ENCODE results near the gene KRTAP4-7.
"Not testable (repeated sequence)": the region's sequence is repeated elsewhere in the genome, so short reads cannot be mapped to it uniquely, and the experiment has no call there.

The KRTAP4-7 gene

GRCh38 chr17:41084100-41084856 lies at the start of gene KRTAP4-7:
Gene KRTAP4-7, plus strand, starts transcription at chr17:41084150. Its CDS starts 57 bp downstream, at chr17:41084207.
- not testable (repeated sequence) for H3K4me3 ChIP-seq (ENCODE audit: low read depth, low read length)

- H3K4me3 ChIP-seq (ENCODE audit: low read depth, low read length) = not testable (repeated sequence)
These were observed 49.5 kb upstream of the KRTAP4-7 start, which contains the start of gene KRTAP1-3 for GRCh38 chr17:41034346-41034935. Gene KRTAP1-3, minus strand, starts transcription at chr17:41034874. Its CDS starts 53 bp downstream, at chr17:41034821.

- no peak overlapping the region for H3K4me3 ChIP-seq (ENCODE audit: low read depth, low read length)
These were observed 46.0 kb upstream of the KRTAP4-7 start for GRCh38 chr17:41037853-41038350.

- not testable (repeated sequence) for H3K4me3 ChIP-seq (ENCODE audit: low read depth, low read length)
These were observed 43.0 kb upstream of the KRTAP4-7 start, which contains the start of gene KRTAP1-1 for GRCh38 chr17:41040783-41041571. Gene KRTAP1-1, minus strand, starts transcription at chr17:41041450. Its CDS starts 53 bp downstream, at chr17:41041397.

- no peak overlapping the region for H3K4me3 ChIP-seq (ENCODE audit: low read depth, low read length)
These were observed 41.0 kb upstream of the KRTAP4-7 start for GRCh38 chr17:41042953-41043352.

GRCh38 chr17:41046735-41047465 lies 37.0 kb upstream of the KRTAP4-7 start, which contains the start of gene KRTAP2-1:
Gene KRTAP2-1, minus strand, starts transcription at chr17:41047316. Its CDS starts 49 bp downstream, at chr17:41047267.
- not testable (repeated sequence) for H3K4me3 ChIP-seq (ENCODE audit: low read depth, low read length)

GRCh38 chr17:41048441-41048840 lies 35.5 kb upstream of the KRTAP4-7 start:
- H3K4me3 ChIP-seq (ENCODE audit: low read depth, low read length) = no peak overlapping the region

GRCh38 chr17:41049110-41049509 lies 34.8 kb upstream of the KRTAP4-7 start:
- no peak overlapping the region for H3K4me3 ChIP-seq (ENCODE audit: low read depth, low read length)

- no peak overlapping the region for H3K4me3 ChIP-seq (ENCODE audit: low read depth, low read length)
These were observed 31.4 kb upstream of the KRTAP4-7 start for GRCh38 chr17:41052566-41052965.

- H3K4me3 ChIP-seq (ENCODE audit: low read depth, low read length) = no peak overlapping the region
These were observed 29.9 kb upstream of the KRTAP4-7 start for GRCh38 chr17:41054025-41054424.

GRCh38 chr17:41054556-41054955 lies 29.4 kb upstream of the KRTAP4-7 start:
- not testable (repeated sequence) for H3K4me3 ChIP-seq (ENCODE audit: low read depth, low read length)

GRCh38 chr17:41055130-41055529 lies 28.8 kb upstream of the KRTAP4-7 start, which contains the start of gene KRTAP2-2:
Gene KRTAP2-2, minus strand, starts transcription at chr17:41055230. Its CDS starts 19 bp downstream, at chr17:41055211.
- H3K4me3 ChIP-seq (ENCODE audit: low read depth, low read length) = not testable (repeated sequence)

- no peak overlapping the region for H3K4me3 ChIP-seq (ENCODE audit: low read depth, low read length)
These were observed 26.4 kb upstream of the KRTAP4-7 start for GRCh38 chr17:41057547-41057946.

- H3K4me3 ChIP-seq (ENCODE audit: low read depth, low read length) = no peak overlapping the region
These were observed 25.2 kb upstream of the KRTAP4-7 start for GRCh38 chr17:41058741-41059140.

- H3K4me3 ChIP-seq (ENCODE audit: low read depth, low read length) = not testable (repeated sequence)
These were observed 24.5 kb upstream of the KRTAP4-7 start for GRCh38 chr17:41059276-41060051.

- H3K4me3 ChIP-seq (ENCODE audit: low read depth, low read length) = no peak within 1 kb of the TSS
These were observed 23.8 kb upstream of the KRTAP4-7 start, which contains the start of gene KRTAP2-3 for GRCh38 chr17:41060052-41060604. Gene KRTAP2-3, minus strand, starts transcription at chr17:41060114. Its CDS starts 64 bp downstream, at chr17:41060050.

GRCh38 chr17:41061964-41062363 lies 22.0 kb upstream of the KRTAP4-7 start:
- no peak overlapping the region for H3K4me3 ChIP-seq (ENCODE audit: low read depth, low read length)

GRCh38 chr17:41063449-41063848 lies 20.5 kb upstream of the KRTAP4-7 start:
- no peak overlapping the region for H3K4me3 ChIP-seq (ENCODE audit: low read depth, low read length)

GRCh38 chr17:41064301-41064700 lies 19.6 kb upstream of the KRTAP4-7 start:
- no peak overlapping the region for H3K4me3 ChIP-seq (ENCODE audit: low read depth, low read length)
